Prostate gland (tissue), 2 donors: Measurements from ENCODE around the gene SNTA1.
"Not testable (repeated sequence)": the region's sequence is repeated elsewhere in the genome, so short reads cannot be mapped to it uniquely, and the experiment has no call there.

ENCODE experiments used
- CTCF ChIP-seq, 4 experiments: fragments of 200-600 bp in 2 of 4; fragments of 450-650 bp in 2 of 4; sonication (generic) in 2 of 4; IDR thresholded peaks; 1 replicate in 3 of 4; 2 replicates in 1 of 4; pipeline ENCODE4 v1.5.1; 2016 to 2019; ENCODE audit warnings: antibody characterized with exemption in 4 of 4, mild to moderate bottlenecking in 2 of 4, moderate library complexity in 2 of 4
- POLR2A ChIP-seq: fragments of 450-650 bp; IDR thresholded peaks from one replicate; pipeline ENCODE4 v1.6.1; 2016; ENCODE audit warnings: antibody characterized with exemption, mild to moderate bottlenecking
- POLR2AphosphoS5 ChIP-seq: sonication (generic); formaldehyde crosslinking; IDR thresholded peaks from one replicate; pipeline ENCODE4 v1.6.1; 2017; ENCODE audit warnings: antibody characterized with exemption

DNA sequence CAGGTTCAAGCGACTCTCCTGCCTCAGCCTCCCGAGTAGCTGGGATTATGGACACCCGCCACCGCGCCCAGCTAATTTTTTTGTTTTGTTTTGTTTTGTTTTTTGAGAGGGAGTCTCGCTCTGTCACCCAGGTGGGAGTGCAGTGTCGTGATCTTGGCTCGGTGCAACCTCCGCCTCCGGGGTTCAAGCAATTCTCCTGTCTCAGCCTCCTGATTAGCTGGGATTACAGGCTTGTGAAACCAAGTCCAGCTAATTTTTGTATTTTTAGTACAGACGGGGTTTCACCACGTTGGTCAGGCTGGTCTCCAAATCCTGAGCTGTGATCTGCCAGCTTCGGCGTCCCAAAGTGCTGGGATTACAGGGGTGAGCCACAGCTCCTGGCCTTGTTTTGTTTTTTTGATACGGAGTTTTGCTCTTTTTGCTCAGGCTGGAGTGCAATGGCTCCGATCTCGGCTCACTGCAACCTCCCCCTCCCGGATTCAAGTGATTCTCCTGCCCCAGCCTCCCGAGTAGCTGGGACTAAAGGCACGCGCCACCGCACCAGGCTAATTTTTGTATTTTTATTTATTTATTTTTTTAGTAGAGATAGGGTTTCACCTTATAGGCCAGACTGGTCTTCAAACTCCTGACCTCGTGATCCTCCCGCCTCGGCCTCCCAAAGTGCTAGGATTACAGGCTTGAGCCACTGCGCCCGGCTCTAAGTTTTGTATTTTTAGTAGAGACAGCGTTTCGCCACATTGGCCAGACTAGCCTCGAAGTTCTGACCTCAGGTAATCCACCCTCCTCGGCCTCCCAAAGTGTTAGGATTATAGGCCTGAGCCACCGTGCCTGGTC lies 45.3 kb upstream of the SNTA1 start:
- TF ChIP-seq POLR2A; CTCF (IDR thresholded peaks at IDR 0.05); POLR2AphosphoS5: not testable (repeated sequence)
